Measurements from ENCODE around the gene CATSPER2.
"Not testable (repeated sequence)": the region's sequence is repeated elsewhere in the genome, so short reads cannot be mapped to it uniquely, and the experiment has no call there.

The CATSPER2 gene

DNA sequence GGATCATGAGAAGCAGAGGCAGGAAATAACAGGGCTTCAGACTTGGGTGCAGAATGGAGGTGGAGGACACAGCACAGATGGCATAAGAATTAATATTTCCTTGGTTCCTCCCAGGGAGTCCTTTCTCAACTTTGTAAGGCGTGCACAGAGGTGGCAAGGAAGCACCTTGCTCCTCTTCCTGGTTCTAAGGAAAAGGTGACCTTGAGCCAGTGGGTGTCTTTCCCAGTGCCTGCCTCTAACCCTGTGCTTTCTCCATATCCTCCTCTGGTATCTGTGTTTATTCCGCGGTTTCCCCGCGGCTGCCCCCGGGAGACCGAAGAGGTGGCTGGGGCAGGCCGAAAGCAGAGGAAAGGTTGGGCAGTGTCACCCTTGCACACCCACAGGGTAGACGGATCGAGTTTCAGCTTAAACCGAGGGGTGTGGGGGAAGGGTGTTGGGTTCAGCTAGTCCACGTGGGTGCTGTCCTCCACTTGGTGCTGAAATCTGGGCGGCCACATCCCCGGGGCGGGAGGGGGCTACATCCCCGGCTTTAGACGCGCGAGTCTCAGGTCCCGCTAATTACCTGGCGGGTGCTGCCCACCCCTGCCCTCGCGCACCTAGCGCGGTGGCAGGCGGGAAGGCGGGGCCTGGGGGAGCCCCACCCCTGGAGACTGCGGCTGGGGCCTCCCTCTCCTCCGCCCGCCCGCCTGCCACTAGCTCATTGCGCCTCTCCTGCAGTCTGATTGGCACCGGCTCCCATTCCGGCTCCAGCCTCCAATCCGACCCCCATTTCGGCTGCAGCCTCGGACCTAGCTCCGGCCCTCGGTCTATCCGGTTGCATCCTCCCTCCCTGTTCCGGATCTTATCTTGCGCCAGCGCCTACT lies 55.1 kb downstream of the CATSPER2 start, which contains the start of gene CKMT1B:
CKMT1B (plus strand) TSS at position 700 of the 863 bp plus-strand sequence. CDS start 192 bp downstream, outside the sequence.
- DNase-seq (ENCODE audit: low read depth) = not testable (repeated sequence)

GRCh38 chr15:43592841-43593240 lies 55.8 kb downstream of the CATSPER2 start:
- DNase-seq (ENCODE audit: low read depth) = not testable (repeated sequence)

DNA sequence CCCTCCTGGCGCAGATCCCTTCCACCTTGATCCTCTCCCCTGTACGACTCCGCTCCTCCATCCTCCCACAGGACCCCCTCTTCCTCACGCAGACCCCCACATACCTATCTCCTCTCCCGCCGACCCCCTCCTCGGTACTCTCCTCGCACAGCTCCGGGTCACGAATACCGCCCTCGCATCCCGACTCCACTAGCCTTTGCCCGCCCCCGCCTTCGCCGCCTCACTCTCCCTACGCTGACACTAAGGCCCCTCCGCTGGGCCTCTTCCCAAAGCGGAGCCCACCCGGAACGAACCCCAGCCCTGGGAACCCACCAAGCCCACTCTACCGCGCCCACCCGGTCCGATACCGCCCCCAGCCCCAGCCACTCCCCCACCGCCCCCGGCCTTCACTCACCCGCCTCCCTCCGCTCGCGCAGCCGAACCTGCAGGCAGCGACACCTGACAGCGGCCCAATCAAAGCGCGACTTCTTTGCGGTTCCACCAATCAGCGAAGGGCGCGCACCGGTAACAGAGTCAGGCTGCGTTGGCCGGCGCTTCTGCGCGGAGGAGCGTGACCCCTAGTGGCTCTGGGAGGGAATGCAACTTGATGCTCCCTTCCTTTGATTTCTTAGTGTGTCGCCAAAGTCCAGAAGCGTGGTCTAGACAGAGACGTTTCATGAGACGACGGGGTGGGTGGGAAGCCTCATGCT lies 58.7 kb downstream of the CATSPER2 start, which contains the start of gene PPIP5K1:
PPIP5K1 (minus strand) TSS at position 431 of the 689 bp plus-strand sequence. CDS start 5,704 bp downstream, outside the sequence.
- not testable (repeated sequence) for DNase-seq (ENCODE audit: low read depth)
